ENCODE data around the gene CCDC141.

CCDC141 gene

DNA sequence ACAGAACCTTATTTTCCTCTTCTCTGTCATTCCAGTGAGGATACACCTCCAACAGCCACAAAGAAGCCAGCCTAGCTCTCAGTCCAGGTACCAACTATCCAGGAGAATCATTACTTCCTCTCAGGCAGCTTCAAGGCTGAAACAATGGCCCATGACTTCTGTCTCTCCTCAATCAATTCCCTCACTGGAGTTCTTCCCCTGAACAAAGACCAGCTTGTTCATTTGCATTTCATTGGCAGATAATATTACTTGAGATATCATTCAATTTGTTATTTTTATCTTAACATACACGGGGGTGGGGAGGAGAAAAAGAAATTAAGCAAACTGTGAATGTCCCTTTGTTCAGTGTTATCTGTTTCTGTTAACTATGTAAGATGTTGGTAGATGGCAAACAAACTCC is 44.0 kb downstream of the CCDC141 start:
- H3K27me3 ChIP-seq (ENCODE audit: insufficient read depth, low read length, poor library complexity) = no peaks in the 10 kb centered on the region
- no peak overlapping the region for H3K4me3 ChIP-seq (ENCODE audit: low read depth in 1 of 2, low read length in 2 of 2)
- H4K20me1 ChIP-seq (ENCODE audit: insufficient read depth, low read length) = no peaks in the 10 kb centered on the region
- no peaks in the 10 kb centered on the region for H3K4me1 ChIP-seq (ENCODE audit: insufficient read depth, low read length)
- no peaks in the 10 kb centered on the region for H3K9me3 ChIP-seq (ENCODE audit: insufficient read depth, low read length, severe bottlenecking)
- no peak overlapping the region for H3K9ac ChIP-seq (ENCODE audit: low read depth, low read length)
- no peak overlapping the region for H3K4me2 ChIP-seq (ENCODE audit: insufficient read depth, low read length)
- no peaks in the 10 kb centered on the region for H3K79me2 ChIP-seq (ENCODE audit: insufficient read depth, low read length)
- ATAC-seq (ENCODE audit: insufficient read depth, low read depth) (no peak), DNase-seq (no peak)
- TF ChIP-seq CTCF (IDR thresholded peaks at IDR 0.05; ENCODE audit: borderline replicate concordance, extremely low read depth, low read length, poor library complexity, severe bottlenecking) (no peak), EZH2 (IDR thresholded peaks at IDR 0.05; ENCODE audit: borderline replicate concordance, low read depth, low read length, severe bottlenecking) (no peak)
- no peak overlapping the region for H2AFZ ChIP-seq (ENCODE audit: low read depth, low read length)
- no peak overlapping the region for H3K27ac ChIP-seq (ENCODE audit: low read length)
- H3K36me3 ChIP-seq (ENCODE audit: insufficient read depth, low read length) = no peaks in the 10 kb centered on the region

DNA sequence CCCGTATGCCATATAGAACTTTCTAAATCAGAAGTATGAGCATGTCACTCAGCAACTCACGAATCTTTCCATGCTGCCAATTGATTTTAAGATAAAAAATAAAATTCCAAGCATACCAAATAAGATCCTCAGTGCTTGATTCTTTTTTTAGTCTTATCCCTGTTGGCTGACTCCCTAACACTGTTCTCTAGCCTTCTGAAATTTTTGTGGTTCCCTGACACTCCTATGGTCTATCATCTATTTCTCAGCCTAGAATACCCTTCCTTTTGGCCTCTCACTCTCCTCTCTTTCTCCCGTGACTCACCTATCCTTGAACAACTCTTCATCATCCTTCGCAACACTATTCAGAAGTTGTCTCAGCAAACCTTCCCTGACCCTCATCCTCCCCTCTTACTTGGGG is 50.5 kb downstream of the CCDC141 start:
- H3K27ac ChIP-seq (ENCODE audit: low read length) = no peak overlapping the region
- H4K20me1 ChIP-seq (ENCODE audit: insufficient read depth, low read length) = no peaks in the 10 kb centered on the region
- H3K36me3 ChIP-seq (ENCODE audit: insufficient read depth, low read length) = no peaks in the 10 kb centered on the region
- no peak for TF ChIP-seq EZH2 (IDR thresholded peaks at IDR 0.05; ENCODE audit: borderline replicate concordance, low read depth, low read length, severe bottlenecking)
- TF ChIP-seq CTCF (IDR thresholded peaks at IDR 0.05; ENCODE audit: borderline replicate concordance, extremely low read depth, low read length, poor library complexity, severe bottlenecking) = no peak
- no peaks in the 10 kb centered on the region for H3K27me3 ChIP-seq (ENCODE audit: insufficient read depth, low read length, poor library complexity)
- no peaks in the 10 kb centered on the region for H3K79me2 ChIP-seq (ENCODE audit: insufficient read depth, low read length)
- no peak overlapping the region for H3K9ac ChIP-seq (ENCODE audit: low read depth, low read length)
- no peaks in the 10 kb centered on the region for H3K9me3 ChIP-seq (ENCODE audit: insufficient read depth, low read length, severe bottlenecking)
- no peak for DNase-seq
- no peak for ATAC-seq (ENCODE audit: insufficient read depth, low read depth)
- H2AFZ ChIP-seq (ENCODE audit: low read depth, low read length) = no peak overlapping the region
- H3K4me1 ChIP-seq (ENCODE audit: insufficient read depth, low read length) = no peaks in the 10 kb centered on the region
- H3K4me2 ChIP-seq (ENCODE audit: insufficient read depth, low read length) = no peak overlapping the region
- H3K4me3 ChIP-seq (ENCODE audit: low read depth in 1 of 2, low read length in 2 of 2) = no peak overlapping the region

GRCh38 chr2:178998539-178998938 is 51.4 kb downstream of the CCDC141 start:
- Histone ChIP-seq H4K20me1 (ENCODE audit: insufficient read depth, low read length) (no peaks in the 10 kb centered on the region), H3K36me3 (ENCODE audit: insufficient read depth, low read length) (no peaks in the 10 kb centered on the region), H3K9ac (ENCODE audit: low read depth, low read length) (no peak overlapping the region), H2AFZ (ENCODE audit: low read depth, low read length) (no peak overlapping the region), H3K27ac (ENCODE audit: low read length) (no peak overlapping the region), H3K4me2 (ENCODE audit: insufficient read depth, low read length) (no peak overlapping the region), H3K4me3 (ENCODE audit: low read depth in 1 of 2, low read length in 2 of 2) (no peak overlapping the region), H3K79me2 (ENCODE audit: insufficient read depth, low read length) (no peaks in the 10 kb centered on the region), H3K9me3 (ENCODE audit: insufficient read depth, low read length, severe bottlenecking) (peaks cover 7% of the 10 kb centered on the region), H3K27me3 (ENCODE audit: insufficient read depth, low read length, poor library complexity) (no peaks in the 10 kb centered on the region), H3K4me1 (ENCODE audit: insufficient read depth, low read length) (no peaks in the 10 kb centered on the region)
- DNase-seq (no peak), ATAC-seq (ENCODE audit: insufficient read depth, low read depth) (no peak)
- TF ChIP-seq CTCF (IDR thresholded peaks at IDR 0.05; ENCODE audit: borderline replicate concordance, extremely low read depth, low read length, poor library complexity, severe bottlenecking) (no peak), EZH2 (IDR thresholded peaks at IDR 0.05; ENCODE audit: borderline replicate concordance, low read depth, low read length, severe bottlenecking) (no peak)

DNA sequence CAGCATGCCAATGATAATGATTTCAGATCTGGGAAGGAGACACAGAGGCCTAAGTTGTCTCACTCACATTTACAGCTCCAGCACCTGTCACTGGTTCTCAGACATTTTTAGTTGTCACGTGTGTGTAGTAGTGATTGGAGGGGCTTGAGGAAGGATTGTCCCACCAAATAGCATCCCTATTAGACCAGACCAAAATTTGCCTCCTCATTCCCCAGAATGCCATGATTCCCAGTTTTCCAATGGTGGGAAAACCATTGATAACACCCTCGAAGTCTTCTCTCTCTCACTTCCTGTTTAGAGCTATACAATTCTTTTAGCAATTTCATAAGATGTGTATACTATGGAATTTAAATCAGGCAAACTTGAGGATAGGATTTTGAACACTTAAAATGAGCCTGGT is 52.5 kb downstream of the CCDC141 start:
- TF ChIP-seq CTCF (IDR thresholded peaks at IDR 0.05; ENCODE audit: borderline replicate concordance, extremely low read depth, low read length, poor library complexity, severe bottlenecking) = no peak
- no peak for TF ChIP-seq EZH2 (IDR thresholded peaks at IDR 0.05; ENCODE audit: borderline replicate concordance, low read depth, low read length, severe bottlenecking)
- Histone ChIP-seq H3K9ac (ENCODE audit: low read depth, low read length) (no peak overlapping the region), H3K4me3 (ENCODE audit: low read depth in 1 of 2, low read length in 2 of 2) (no peak overlapping the region), H3K36me3 (ENCODE audit: insufficient read depth, low read length) (no peaks in the 10 kb centered on the region), H3K9me3 (ENCODE audit: insufficient read depth, low read length, severe bottlenecking) (peaks cover 7% of the 10 kb centered on the region), H3K79me2 (ENCODE audit: insufficient read depth, low read length) (no peaks in the 10 kb centered on the region), H4K20me1 (ENCODE audit: insufficient read depth, low read length) (no peaks in the 10 kb centered on the region), H3K27ac (ENCODE audit: low read length) (no peak overlapping the region), H3K4me2 (ENCODE audit: insufficient read depth, low read length) (no peak overlapping the region), H3K27me3 (ENCODE audit: insufficient read depth, low read length, poor library complexity) (no peaks in the 10 kb centered on the region), H3K4me1 (ENCODE audit: insufficient read depth, low read length) (no peaks in the 10 kb centered on the region), H2AFZ (ENCODE audit: low read depth, low read length) (no peak overlapping the region)
- DNase-seq (no peak), ATAC-seq (ENCODE audit: insufficient read depth, low read depth) (no peak)
